ENCODE data around the gene RAET1E. TPM values are rescaled to one million over a fixed set of nuclear protein-coding genes. Genes with fewer than 3 reads are reported as not detected.

Gene RAET1E
- total and polyA plus RNA-seq, 9 of the 15 experiments (the other 6 are each of a cell fraction or from before 2014, with no cell fraction given) = not detected

DNA sequence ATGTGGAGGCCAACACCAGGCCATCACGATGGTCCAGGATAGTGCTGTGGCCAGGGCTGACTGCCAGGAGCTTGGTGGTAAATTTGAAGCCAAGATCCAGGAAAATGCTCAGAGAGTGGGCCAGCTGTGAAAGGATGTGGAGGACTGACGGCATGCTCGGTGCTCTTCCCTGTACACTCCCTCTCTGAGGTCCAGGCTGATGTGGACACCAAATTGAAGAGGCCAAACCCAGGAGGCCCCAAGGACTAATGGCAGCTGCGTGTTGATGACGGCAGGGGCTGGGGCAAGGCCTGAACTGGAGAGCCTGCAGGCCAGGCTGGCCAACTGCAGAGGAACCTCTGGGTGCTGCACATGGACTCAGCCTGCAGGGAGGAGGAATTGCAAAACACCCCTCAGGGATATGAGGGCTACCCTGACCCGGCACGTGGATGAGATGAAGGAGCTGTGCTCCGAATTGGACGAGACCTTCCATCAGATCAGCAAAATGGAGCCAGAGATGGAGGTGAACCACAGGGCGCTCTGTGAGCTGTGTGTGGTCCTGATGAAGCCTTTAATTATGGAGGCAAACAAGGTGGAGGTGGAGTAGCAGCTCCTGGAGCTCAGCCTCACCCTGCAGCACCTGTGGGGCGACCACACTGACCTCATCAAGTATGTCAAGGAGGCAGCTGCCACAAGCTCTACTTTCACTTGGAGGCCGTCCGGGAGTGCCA, 6.9 kb upstream of the RAET1E start (continued):
- TF ChIP-seq, protein P1, sequence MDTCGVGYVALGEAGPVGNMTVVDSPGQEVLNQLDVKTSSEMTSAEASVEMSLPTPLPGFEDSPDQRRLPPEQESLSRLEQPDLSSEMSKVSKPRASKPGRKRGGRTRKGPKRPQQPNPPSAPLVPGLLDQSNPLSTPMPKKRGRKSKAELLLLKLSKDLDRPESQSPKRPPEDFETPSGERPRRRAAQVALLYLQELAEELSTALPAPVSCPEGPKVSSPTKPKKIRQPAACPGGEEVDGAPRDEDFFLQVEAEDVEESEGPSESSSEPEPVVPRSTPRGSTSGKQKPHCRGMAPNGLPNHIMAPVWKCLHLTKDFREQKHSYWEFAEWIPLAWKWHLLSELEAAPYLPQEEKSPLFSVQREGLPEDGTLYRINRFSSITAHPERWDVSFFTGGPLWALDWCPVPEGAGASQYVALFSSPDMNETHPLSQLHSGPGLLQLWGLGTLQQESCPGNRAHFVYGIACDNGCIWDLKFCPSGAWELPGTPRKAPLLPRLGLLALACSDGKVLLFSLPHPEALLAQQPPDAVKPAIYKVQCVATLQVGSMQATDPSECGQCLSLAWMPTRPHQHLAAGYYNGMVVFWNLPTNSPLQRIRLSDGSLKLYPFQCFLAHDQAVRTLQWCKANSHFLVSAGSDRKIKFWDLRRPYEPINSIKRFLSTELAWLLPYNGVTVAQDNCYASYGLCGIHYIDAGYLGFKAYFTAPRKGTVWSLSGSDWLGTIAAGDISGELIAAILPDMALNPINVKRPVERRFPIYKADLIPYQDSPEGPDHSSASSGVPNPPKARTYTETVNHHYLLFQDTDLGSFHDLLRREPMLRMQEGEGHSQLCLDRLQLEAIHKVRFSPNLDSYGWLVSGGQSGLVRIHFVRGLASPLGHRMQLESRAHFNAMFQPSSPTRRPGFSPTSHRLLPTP (IDR thresholded peaks at IDR 0.05; ENCODE audit: borderline replicate concordance, extremely low read depth, insufficient read length) = no peak
- TF ChIP-seq ZNF3 (CRISPR knock-in tag; IDR thresholded peaks at IDR 0.05) = no peak
- TF ChIP-seq, protein P2, sequence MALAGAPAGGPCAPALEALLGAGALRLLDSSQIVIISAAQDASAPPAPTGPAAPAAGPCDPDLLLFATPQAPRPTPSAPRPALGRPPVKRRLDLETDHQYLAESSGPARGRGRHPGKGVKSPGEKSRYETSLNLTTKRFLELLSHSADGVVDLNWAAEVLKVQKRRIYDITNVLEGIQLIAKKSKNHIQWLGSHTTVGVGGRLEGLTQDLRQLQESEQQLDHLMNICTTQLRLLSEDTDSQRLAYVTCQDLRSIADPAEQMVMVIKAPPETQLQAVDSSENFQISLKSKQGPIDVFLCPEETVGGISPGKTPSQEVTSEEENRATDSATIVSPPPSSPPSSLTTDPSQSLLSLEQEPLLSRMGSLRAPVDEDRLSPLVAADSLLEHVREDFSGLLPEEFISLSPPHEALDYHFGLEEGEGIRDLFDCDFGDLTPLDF (CRISPR knock-in tag; IDR thresholded peaks at IDR 0.05) = no peak
- TF ChIP-seq, protein P3, sequence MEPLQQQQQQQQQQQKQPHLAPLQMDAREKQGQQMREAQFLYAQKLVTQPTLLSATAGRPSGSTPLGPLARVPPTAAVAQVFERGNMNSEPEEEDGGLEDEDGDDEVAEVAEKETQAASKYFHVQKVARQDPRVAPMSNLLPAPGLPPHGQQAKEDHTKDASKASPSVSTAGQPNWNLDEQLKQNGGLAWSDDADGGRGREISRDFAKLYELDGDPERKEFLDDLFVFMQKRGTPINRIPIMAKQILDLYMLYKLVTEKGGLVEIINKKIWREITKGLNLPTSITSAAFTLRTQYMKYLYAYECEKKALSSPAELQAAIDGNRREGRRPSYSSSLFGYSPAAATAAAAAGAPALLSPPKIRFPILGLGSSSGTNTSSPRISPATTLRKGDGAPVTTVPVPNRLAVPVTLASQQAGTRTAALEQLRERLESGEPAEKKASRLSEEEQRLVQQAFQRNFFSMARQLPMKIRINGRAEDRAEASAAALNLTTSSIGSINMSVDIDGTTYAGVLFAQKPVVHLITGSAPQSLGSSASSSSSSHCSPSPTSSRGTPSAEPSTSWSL (CRISPR knock-in tag; IDR thresholded peaks at IDR 0.05; ENCODE audit: borderline replicate concordance) = no peak
- no peak for TF ChIP-seq SMC3 (conservative IDR thresholded peaks at IDR 0.05; ENCODE audit: insufficient read depth, low read depth, low read length)
- TF ChIP-seq PRMT5 (CRISPR knock-in tag; IDR thresholded peaks at IDR 0.05) = no peak
- TF ChIP-seq, protein P4, sequence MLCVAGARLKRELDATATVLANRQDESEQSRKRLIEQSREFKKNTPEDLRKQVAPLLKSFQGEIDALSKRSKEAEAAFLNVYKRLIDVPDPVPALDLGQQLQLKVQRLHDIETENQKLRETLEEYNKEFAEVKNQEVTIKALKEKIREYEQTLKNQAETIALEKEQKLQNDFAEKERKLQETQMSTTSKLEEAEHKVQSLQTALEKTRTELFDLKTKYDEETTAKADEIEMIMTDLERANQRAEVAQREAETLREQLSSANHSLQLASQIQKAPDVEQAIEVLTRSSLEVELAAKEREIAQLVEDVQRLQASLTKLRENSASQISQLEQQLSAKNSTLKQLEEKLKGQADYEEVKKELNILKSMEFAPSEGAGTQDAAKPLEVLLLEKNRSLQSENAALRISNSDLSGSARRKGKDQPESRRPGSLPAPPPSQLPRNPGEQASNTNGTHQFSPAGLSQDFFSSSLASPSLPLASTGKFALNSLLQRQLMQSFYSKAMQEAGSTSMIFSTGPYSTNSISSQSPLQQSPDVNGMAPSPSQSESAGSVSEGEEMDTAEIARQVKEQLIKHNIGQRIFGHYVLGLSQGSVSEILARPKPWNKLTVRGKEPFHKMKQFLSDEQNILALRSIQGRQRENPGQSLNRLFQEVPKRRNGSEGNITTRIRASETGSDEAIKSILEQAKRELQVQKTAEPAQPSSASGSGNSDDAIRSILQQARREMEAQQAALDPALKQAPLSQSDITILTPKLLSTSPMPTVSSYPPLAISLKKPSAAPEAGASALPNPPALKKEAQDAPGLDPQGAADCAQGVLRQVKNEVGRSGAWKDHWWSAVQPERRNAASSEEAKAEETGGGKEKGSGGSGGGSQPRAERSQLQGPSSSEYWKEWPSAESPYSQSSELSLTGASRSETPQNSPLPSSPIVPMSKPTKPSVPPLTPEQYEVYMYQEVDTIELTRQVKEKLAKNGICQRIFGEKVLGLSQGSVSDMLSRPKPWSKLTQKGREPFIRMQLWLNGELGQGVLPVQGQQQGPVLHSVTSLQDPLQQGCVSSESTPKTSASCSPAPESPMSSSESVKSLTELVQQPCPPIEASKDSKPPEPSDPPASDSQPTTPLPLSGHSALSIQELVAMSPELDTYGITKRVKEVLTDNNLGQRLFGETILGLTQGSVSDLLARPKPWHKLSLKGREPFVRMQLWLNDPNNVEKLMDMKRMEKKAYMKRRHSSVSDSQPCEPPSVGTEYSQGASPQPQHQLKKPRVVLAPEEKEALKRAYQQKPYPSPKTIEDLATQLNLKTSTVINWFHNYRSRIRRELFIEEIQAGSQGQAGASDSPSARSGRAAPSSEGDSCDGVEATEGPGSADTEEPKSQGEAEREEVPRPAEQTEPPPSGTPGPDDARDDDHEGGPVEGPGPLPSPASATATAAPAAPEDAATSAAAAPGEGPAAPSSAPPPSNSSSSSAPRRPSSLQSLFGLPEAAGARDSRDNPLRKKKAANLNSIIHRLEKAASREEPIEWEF (CRISPR knock-in tag; IDR thresholded peaks at IDR 0.05) = no peak

All from K562 (cell line).